ENCODE data around the gene LHB. TPM values are rescaled to one million over a fixed set of nuclear protein-coding genes. Genes with fewer than 3 reads are reported as not detected.
"Not testable (repeated sequence)": the region's sequence is repeated elsewhere in the genome, so short reads cannot be mapped to it uniquely, and the experiment has no call there.

The LHB gene
- total and polyA plus RNA-seq, 2 donors (not counting 3 experiments of a cell fraction or from before 2014, with no cell fraction given): 1.3 TPM; not detected in 1

- Histone ChIP-seq H3K79me2 (ENCODE audit: control insufficient read depth, insufficient read depth, low read length) (no peaks in the 10 kb centered on the region), H2AFZ (ENCODE audit: low read depth, low read length) (no peak overlapping the region), H3K9me3 (replicated peaks; ENCODE audit: control insufficient read depth, insufficient read depth, low read length) (no peaks in the 10 kb centered on the region), H3K9me1 (replicated peaks; ENCODE audit: control insufficient read depth, extremely low read depth, insufficient read depth, low read length) (no peaks in the 10 kb centered on the region), H4K20me1 (replicated peaks; ENCODE audit: control insufficient read depth, extremely low read depth, insufficient read depth, low read length) (no peaks in the 10 kb centered on the region), H3K4me2 (ENCODE audit: insufficient read depth, low read length) (no peak overlapping the region), H3K4me3 (replicated peaks in 1 of 3; ENCODE audit: insufficient read depth in 1 of 3, low read depth in 1 of 3, low read length in 3 of 3) (no peak overlapping the region), H3K9ac (replicated peaks; ENCODE audit: extremely low read depth, insufficient read depth, low read length) (no peak overlapping the region), H3K27ac (ENCODE audit: insufficient read depth, low read depth, low read length) (no peak overlapping the region), H3K27me3 (ENCODE audit: control insufficient read depth in 2 of 2, insufficient read depth in 2 of 2, low read length in 2 of 2) (no peaks in the 10 kb centered on the region), H3K4me1 (ENCODE audit: control insufficient read depth, extremely low read depth, insufficient read depth, low read length) (no peaks in the 10 kb centered on the region), H3K36me3 (ENCODE audit: control insufficient read depth in 2 of 2, extremely low read depth in 1 of 2, insufficient read depth in 2 of 2, low read length in 2 of 2) (no peaks in the 10 kb centered on the region)
- no TSS peak for BruUV-seq (replicated peaks)
- no peak for TF ChIP-seq POLR2AphosphoS5 (IDR thresholded peaks at IDR 0.05; ENCODE audit: insufficient read depth, low read depth, low read length)
- no peak for TF ChIP-seq EZH2 (IDR thresholded peaks at IDR 0.05; ENCODE audit: borderline replicate concordance, low read depth, low read length, severe bottlenecking)
- TF ChIP-seq MAX (IDR thresholded peaks at IDR 0.05; ENCODE audit: insufficient read depth, insufficient read length): no peak
- no peak for TF ChIP-seq JUN (IDR thresholded peaks at IDR 0.05; ENCODE audit: borderline replicate concordance, insufficient read depth, insufficient read length, low read depth)
- no peak for TF ChIP-seq CTCF (IDR thresholded peaks at IDR 0.05; ENCODE audit: extremely low read depth in 1 of 2, insufficient read depth in 1 of 2, low read depth in 1 of 2, low read length in 2 of 2)
- TF ChIP-seq GATA2 (IDR thresholded peaks at IDR 0.05; ENCODE audit: insufficient read depth, insufficient read length, low read depth, low read length): no peak
- no peak for TF ChIP-seq MYC (IDR thresholded peaks at IDR 0.05; ENCODE audit: low read depth, low read length)
- no peak for TF ChIP-seq POLR2A (IDR thresholded peaks at IDR 0.05; ENCODE audit: low read depth, low read length)
- TF ChIP-seq FOS (IDR thresholded peaks at IDR 0.05; ENCODE audit: borderline replicate concordance, insufficient read depth, low read length): no peak
- intact Hi-C loops (cut with micrococcal nuclease) (no loop called here), dilution Hi-C loops (cut with MboI; ENCODE audit: extremely low pct_ligation_motif_present, low sequenced_read_pairs) (no loop called here)
- DNase-seq (ENCODE audit: low read depth, low spot score) (no peak), FAIRE-seq (no peak)
- ChIA-PET CTCF (no interaction called here), POLR2A (no interaction called here)
These were observed 25.3 kb upstream of the LHB start for GRCh38 chr19:49042177-49042576.

- dilution Hi-C loops (cut with MboI; ENCODE audit: extremely low pct_ligation_motif_present, low sequenced_read_pairs): not testable (repeated sequence)
These were observed 22.8 kb upstream of the LHB start for GRCh38 chr19:49039736-49040135.

More at GRCh38 chr19:49039736-49040135, 22.8 kb upstream of the LHB start:
- BruUV-seq (replicated peaks); POLR2A ChIA-PET; H3K4me2 ChIP-seq (ENCODE audit: insufficient read depth, low read length); DNase-seq (ENCODE audit: low read depth, low spot score); H3K4me3 ChIP-seq (replicated peaks in 1 of 3; ENCODE audit: insufficient read depth in 1 of 3, low read depth in 1 of 3, low read length in 3 of 3); H3K9me1 ChIP-seq (replicated peaks; ENCODE audit: control insufficient read depth, extremely low read depth, insufficient read depth, low read length); H4K20me1 ChIP-seq (replicated peaks; ENCODE audit: control insufficient read depth, extremely low read depth, insufficient read depth, low read length); H3K9me3 ChIP-seq (replicated peaks; ENCODE audit: control insufficient read depth, insufficient read depth, low read length); H3K27me3 ChIP-seq (ENCODE audit: control insufficient read depth in 2 of 2, insufficient read depth in 2 of 2, low read length in 2 of 2); H3K4me1 ChIP-seq (ENCODE audit: control insufficient read depth, extremely low read depth, insufficient read depth, low read length); FAIRE-seq; H3K36me3 ChIP-seq (ENCODE audit: control insufficient read depth in 2 of 2, extremely low read depth in 1 of 2, insufficient read depth in 2 of 2, low read length in 2 of 2); intact Hi-C loops (cut with micrococcal nuclease); H3K9ac ChIP-seq (replicated peaks; ENCODE audit: extremely low read depth, insufficient read depth, low read length); H2AFZ ChIP-seq (ENCODE audit: low read depth, low read length); H3K27ac ChIP-seq (ENCODE audit: insufficient read depth, low read depth, low read length); H3K79me2 ChIP-seq (ENCODE audit: control insufficient read depth, insufficient read depth, low read length): not testable (repeated sequence)
- CTCF ChIA-PET: interaction anchor here (0.9 kb wide), 1 partner anchor 42 kb away, joined by 3 read pairs; no protein-coding TSS in a partner anchor
